AG04450 (cell line): ENCODE results near the gene DIPK2B. TPM values are rescaled to one million over a fixed set of nuclear protein-coding genes. Genes with fewer than 3 reads are reported as not detected.

Source experiments
- CTCF ChIA-PET: fragments of 300-600, 350-600 bp; formaldehyde crosslinking; extraction: SDS; loops from one replicate; lab custom pipeline; 2022; ENCODE audit warnings: antibody characterized with exemption, inconsistent platforms; lab: Charles Lee
- POLR2A ChIA-PET: fragments of 350-600 bp; formaldehyde crosslinking; extraction: SDS; loops from one replicate; lab custom pipeline; 2021; ENCODE audit warnings: antibody characterized with exemption, inconsistent platforms; lab: Yijun Ruan, JAX
- DNase-seq: peaks from one replicate; pipeline ENCODE4 v3.0.0-alpha.2; 2011; ENCODE audit warnings: low read depth, low spot score
- H3K27ac ChIP-seq: one replicate; pipeline ENCODE4 v1.5.1; 2012; ENCODE audit warnings: low read depth, low read length, control low read depth
- H3K27me3 ChIP-seq: one replicate; pipeline ENCODE4 v1.6.0; 2012; ENCODE audit warnings: low read length; ENCODE audit not compliant: control insufficient read depth, insufficient read depth
- H3K4me3 ChIP-seq: 2 replicates; pipeline ENCODE4 v1.5.1; 2011; ENCODE audit warnings: mild to moderate bottlenecking, low read depth, low read length, control low read depth
- H3K9me3 ChIP-seq: 2 replicates; pipeline ENCODE4 v1.5.1; 2012; ENCODE audit warnings: low read length; ENCODE audit not compliant: control insufficient read depth, insufficient read depth
- polyA plus RNA-seq: library from polyadenylated mRNA; depleted of rRNA; stranded (reverse); fragments of >200 nt; gene quantifications from 2 replicates; pipeline ENCODE4 v1.2.3, GENCODE V29; 2011
- TF ChIP-seq, protein P1 (sequence below): IDR thresholded peaks from 2 replicates; pipeline ENCODE4 v1.5.1; 2011; ENCODE audit warnings: low read depth, low read length, control low read depth, inconsistent platforms

Gene DIPK2B
- polyA plus RNA-seq, 1 experiment: not detected

DNA sequence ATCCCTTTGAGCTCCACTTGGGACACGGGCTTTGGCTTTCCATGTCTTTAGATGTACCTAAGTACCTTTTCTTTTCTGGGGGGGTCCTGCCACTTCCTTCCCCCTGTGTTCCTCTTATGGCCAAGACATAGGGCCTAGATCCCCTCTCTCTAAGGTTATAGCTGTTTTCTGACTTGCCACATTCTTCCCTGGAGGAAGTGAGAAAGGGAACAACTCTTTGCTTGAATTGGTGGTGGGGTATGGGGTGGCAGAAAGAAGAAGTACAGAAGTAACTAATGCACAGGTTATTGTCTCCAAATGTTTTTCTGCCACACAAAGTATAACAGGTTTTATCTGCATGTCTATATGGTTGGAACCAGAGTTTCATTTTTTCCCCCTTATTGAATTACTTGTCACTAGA is 29.7 kb upstream of the DIPK2B start:
- CTCF ChIA-PET: no interaction called here
- TF ChIP-seq, protein P1, sequence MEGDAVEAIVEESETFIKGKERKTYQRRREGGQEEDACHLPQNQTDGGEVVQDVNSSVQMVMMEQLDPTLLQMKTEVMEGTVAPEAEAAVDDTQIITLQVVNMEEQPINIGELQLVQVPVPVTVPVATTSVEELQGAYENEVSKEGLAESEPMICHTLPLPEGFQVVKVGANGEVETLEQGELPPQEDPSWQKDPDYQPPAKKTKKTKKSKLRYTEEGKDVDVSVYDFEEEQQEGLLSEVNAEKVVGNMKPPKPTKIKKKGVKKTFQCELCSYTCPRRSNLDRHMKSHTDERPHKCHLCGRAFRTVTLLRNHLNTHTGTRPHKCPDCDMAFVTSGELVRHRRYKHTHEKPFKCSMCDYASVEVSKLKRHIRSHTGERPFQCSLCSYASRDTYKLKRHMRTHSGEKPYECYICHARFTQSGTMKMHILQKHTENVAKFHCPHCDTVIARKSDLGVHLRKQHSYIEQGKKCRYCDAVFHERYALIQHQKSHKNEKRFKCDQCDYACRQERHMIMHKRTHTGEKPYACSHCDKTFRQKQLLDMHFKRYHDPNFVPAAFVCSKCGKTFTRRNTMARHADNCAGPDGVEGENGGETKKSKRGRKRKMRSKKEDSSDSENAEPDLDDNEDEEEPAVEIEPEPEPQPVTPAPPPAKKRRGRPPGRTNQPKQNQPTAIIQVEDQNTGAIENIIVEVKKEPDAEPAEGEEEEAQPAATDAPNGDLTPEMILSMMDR: no peak

DNA sequence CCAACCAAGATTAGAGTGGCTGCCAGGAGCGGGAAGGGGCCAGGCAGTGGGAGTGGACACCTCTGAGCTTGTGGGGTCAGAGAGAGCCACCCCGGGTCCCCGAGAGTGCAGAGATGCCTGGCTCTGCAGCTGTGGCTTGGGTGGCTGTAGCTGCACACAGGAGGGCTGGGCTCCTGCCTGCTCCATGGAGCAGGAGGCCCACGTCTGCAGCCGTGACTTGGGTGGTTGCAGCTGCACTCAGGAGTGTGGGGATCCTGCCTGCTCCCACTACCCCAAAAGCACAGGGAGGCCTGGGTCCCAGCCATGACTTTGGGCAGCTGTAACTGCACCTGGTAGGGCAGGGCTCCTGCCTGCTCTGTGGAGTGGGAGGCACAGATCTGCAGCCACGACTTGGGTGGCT is 28.7 kb upstream of the DIPK2B start:
- Histone ChIP-seq H3K9me3 (no peaks in the 10 kb centered on the region), H3K27ac (no peak overlapping the region), H3K27me3 (no peaks in the 10 kb centered on the region), H3K4me3 (no peak overlapping the region)
- TF ChIP-seq, protein P1: no peak
- POLR2A ChIA-PET: no interaction called here
- CTCF ChIA-PET: no interaction called here
- DNase-seq: no peak

More for the DNA sequence above, 29.7 kb upstream of the DIPK2B start:
- no peak overlapping the region for H3K4me3 ChIP-seq
- no peak for DNase-seq
- H3K27ac ChIP-seq: no peak overlapping the region
- H3K9me3 ChIP-seq: no peaks in the 10 kb centered on the region
- no peaks in the 10 kb centered on the region for H3K27me3 ChIP-seq
- POLR2A ChIA-PET: no interaction called here

GRCh38 chrX:45228126-45228525 is 27.4 kb upstream of the DIPK2B start:
- no peaks in the 10 kb centered on the region for H3K27me3 ChIP-seq
- H3K4me3 ChIP-seq: no peak overlapping the region
- TF ChIP-seq, protein P1: no peak
- ChIA-PET POLR2A (no interaction called here), CTCF (no interaction called here)
- no peak overlapping the region for H3K27ac ChIP-seq
- no peaks in the 10 kb centered on the region for H3K9me3 ChIP-seq
- DNase-seq: no peak

DNA sequence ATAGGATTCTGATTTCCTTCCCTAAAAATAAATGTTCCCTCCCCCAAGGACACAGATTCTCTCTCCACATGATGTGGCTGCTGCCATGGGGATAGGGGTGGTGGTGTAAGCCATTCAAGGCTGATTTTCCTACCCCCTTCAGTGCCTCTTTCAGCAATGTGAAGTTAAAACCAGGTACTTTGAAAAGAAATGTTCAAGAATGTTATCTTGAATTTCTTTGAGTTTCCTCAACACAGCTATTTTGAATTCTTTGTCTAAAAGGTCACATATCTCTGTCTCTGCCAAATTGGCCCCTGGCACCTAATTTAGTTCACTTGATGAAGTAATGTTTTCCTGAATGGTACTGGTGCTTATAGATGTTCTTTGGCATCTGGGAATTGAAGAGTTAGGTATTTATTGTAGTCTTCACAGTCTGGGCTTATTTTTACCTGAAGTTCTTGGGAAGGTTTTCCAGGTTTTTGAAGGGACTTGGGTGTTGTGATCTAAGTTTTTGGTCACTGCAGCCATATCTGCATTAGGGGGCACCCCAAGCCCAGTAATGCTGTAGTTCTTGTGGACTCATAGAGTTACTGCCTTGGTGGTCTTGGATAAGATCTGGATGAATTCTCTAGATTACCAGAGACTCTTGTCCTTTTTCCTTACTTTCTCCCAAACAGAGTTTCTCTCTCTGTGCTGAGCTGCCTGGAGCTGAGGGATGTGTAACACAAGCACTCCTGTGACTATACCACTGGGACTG is 7.6 kb upstream of the DIPK2B start:
- no peak for DNase-seq
- H3K4me3 ChIP-seq: no peak overlapping the region
- POLR2A ChIA-PET: no interaction called here
- TF ChIP-seq, protein P1: 0 out of 2 replicates have a peak, but pooled peaks have one; percentile 8
- no peaks in the 10 kb centered on the region for H3K9me3 ChIP-seq
- H3K27ac ChIP-seq: no peak overlapping the region
- CTCF ChIA-PET: interaction anchor here (1.1 kb wide), 1 partner anchor 1200 kb away, joined by 3 read pairs; no protein-coding TSS in a partner anchor
- H3K27me3 ChIP-seq: no peaks in the 10 kb centered on the region

GRCh38 chrX:45202171-45202570 is 1.5 kb upstream of the DIPK2B start:
- ChIA-PET POLR2A (no interaction called here), CTCF (no interaction called here)
- TF ChIP-seq, protein P1: no peak

More at GRCh38 chrX:45202171-45202570, 1.5 kb upstream of the DIPK2B start:
- Histone ChIP-seq H3K4me3 (no peak overlapping the region), H3K27ac (no peak overlapping the region), H3K9me3 (no peaks in the 10 kb centered on the region), H3K27me3 (no peaks in the 10 kb centered on the region)
- no peak for DNase-seq
